Mammary epithelial cell (primary cell): ENCODE data around the gene SDR39U1.

Experiments
- EZH2 ChIP-seq: IDR thresholded peaks from 2 replicates; pipeline ENCODE4 v1.6.1; 2012; ENCODE audit warnings: low read length, inconsistent platforms, borderline replicate concordance
- TF ChIP-seq, protein P1 (sequence below), 2 donors: IDR thresholded peaks in 1 of 2; conservative IDR thresholded peaks in 1 of 2; 2 replicates each; pipeline ENCODE4 v1.5.1; 2011 to 2012; ENCODE audit warnings: inconsistent platforms in 2 of 2, low read length in 2 of 2, mild to moderate bottlenecking in 2 of 2, control low read depth in 1 of 2, low read depth in 1 of 2; ENCODE audit not compliant: insufficient read depth in 1 of 2; ENCODE audit errors: extremely low read depth in 1 of 2

DNA sequence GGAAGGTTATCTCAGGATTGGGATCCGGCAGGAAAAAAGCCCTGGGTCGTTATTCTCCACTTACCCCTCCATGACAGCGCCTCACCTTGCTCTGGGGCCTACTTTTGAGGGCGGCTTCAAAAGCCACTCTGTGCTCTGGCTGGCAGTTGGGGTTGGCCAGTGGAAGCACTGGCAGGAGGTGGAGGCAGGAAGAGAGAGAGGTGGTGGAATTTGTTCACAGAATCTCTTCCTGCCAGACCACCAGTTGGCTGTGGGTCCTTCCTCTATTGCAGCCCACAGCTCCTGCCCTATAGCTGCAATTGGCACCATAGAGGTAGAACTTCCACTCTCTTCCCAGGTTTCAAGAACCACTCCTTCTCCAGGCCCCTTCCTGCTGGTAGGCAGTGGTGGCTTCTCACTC lies 32.7 kb upstream of the SDR39U1 start:
- TF ChIP-seq, protein P1, sequence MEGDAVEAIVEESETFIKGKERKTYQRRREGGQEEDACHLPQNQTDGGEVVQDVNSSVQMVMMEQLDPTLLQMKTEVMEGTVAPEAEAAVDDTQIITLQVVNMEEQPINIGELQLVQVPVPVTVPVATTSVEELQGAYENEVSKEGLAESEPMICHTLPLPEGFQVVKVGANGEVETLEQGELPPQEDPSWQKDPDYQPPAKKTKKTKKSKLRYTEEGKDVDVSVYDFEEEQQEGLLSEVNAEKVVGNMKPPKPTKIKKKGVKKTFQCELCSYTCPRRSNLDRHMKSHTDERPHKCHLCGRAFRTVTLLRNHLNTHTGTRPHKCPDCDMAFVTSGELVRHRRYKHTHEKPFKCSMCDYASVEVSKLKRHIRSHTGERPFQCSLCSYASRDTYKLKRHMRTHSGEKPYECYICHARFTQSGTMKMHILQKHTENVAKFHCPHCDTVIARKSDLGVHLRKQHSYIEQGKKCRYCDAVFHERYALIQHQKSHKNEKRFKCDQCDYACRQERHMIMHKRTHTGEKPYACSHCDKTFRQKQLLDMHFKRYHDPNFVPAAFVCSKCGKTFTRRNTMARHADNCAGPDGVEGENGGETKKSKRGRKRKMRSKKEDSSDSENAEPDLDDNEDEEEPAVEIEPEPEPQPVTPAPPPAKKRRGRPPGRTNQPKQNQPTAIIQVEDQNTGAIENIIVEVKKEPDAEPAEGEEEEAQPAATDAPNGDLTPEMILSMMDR (conservative IDR thresholded peaks at IDR 0.05 in 1 of 2, IDR thresholded peaks at IDR 0.05 in 1 of 2; ENCODE audit: extremely low read depth in 1 of 2, insufficient read depth in 1 of 2, low read depth in 1 of 2, low read length in 2 of 2) = no peak
- no peak for TF ChIP-seq EZH2
